Endothelial cell of umbilical vein (primary cell): ENCODE data around the gene PLIN5. TPM values are rescaled to one million over a fixed set of nuclear protein-coding genes. Genes with fewer than 3 reads are reported as not detected.

Experiments used
- BruUV-seq: library from RNA; stranded (reverse); fragments of 400-500 nt; replicated peaks from 2 replicates; lab custom pipeline; 2021; lab: Mats Ljungman, UMichigan
- CTCF ChIA-PET: fragments of 300-600, 350-600 bp; sonication (Branson Sonifier 250); formaldehyde crosslinking; loops from one replicate; lab custom pipeline; 2021; ENCODE audit warnings: antibody characterized with exemption, inconsistent platforms; lab: Charles Lee
- POLR2A ChIA-PET: fragments of 300-600, 350-600 bp; sonication (Branson Sonifier 250); formaldehyde crosslinking; loops from one replicate; lab custom pipeline; 2021; ENCODE audit warnings: antibody characterized with exemption, inconsistent platforms; lab: Charles Lee
- DNase-seq: peaks from one replicate; pipeline ENCODE4 v3.0.0-alpha.2; 2011; ENCODE audit warnings: low read depth, low spot score
- FAIRE-seq: peaks from 2 replicates; lab custom pipeline; 2011; peaks lifted over from hg19 to GRCh38; lab: Jason Lieb, UNC
- H2AFZ ChIP-seq: 2 replicates; pipeline ENCODE4 v1.6.0; 2012; ENCODE audit warnings: low read depth, low read length, control low read depth, inconsistent platforms
- H3K27ac ChIP-seq: 2 replicates; pipeline ENCODE4 v1.5.1; 2011; ENCODE audit warnings: low read depth, mild to moderate bottlenecking, control low read depth, low read length, moderate library complexity; ENCODE audit not compliant: insufficient read depth
- H3K27me3 ChIP-seq, 2 experiments: 2 replicates each; pipeline versions ENCODE4 v1.6.0 to v1.6.1; 2011; ENCODE audit warnings: low read length in 2 of 2, mixed read lengths in 1 of 2; ENCODE audit not compliant: control insufficient read depth in 2 of 2, insufficient read depth in 2 of 2
- H3K36me3 ChIP-seq, 2 experiments: 2 replicates in 1 of 2; 3 replicates in 1 of 2; pipeline ENCODE4 v1.5.1; 2011; ENCODE audit warnings: low read length in 2 of 2, mild to moderate bottlenecking in 1 of 2, moderate library complexity in 1 of 2; ENCODE audit not compliant: control insufficient read depth in 2 of 2, insufficient read depth in 2 of 2; ENCODE audit errors: extremely low read depth in 1 of 2
- H3K4me1 ChIP-seq: 3 replicates; pipeline ENCODE4 v1.5.1; 2011; ENCODE audit warnings: mild to moderate bottlenecking, low read length; ENCODE audit not compliant: control insufficient read depth, insufficient read depth; ENCODE audit errors: extremely low read depth
- H3K4me2 ChIP-seq: 2 replicates; pipeline ENCODE4 v1.6.1; 2011; ENCODE audit warnings: low read length, control low read depth, mixed read lengths; ENCODE audit not compliant: insufficient read depth
- H3K4me3 ChIP-seq, 3 experiments: fragments of 200-600 bp in 1 of 3; sonication (generic), shearing (Covaris generic) in 1 of 3; replicated peaks in 1 of 3; 2 replicates each; pipeline ENCODE4 v1.5.1; 2011 to 2016; ENCODE audit warnings: control low read depth in 3 of 3, low read length in 3 of 3, mild to moderate bottlenecking in 2 of 3, inconsistent platforms in 1 of 3, low read depth in 1 of 3, moderate library complexity in 1 of 3; ENCODE audit not compliant: insufficient read depth in 1 of 3
- H3K79me2 ChIP-seq: 2 replicates; pipeline ENCODE4 v1.6.0; 2012; ENCODE audit warnings: low read length, inconsistent platforms; ENCODE audit not compliant: control insufficient read depth, insufficient read depth
- H3K9ac ChIP-seq: replicated peaks from 2 replicates; pipeline ENCODE3; 2011; ENCODE audit warnings: low read length, control low read depth; ENCODE audit not compliant: insufficient read depth; ENCODE audit errors: extremely low read depth
- H3K9me1 ChIP-seq: replicated peaks from 3 replicates; pipeline ENCODE4 v1.6.0; 2011; ENCODE audit warnings: mild to moderate bottlenecking, low read length; ENCODE audit not compliant: control insufficient read depth, insufficient read depth; ENCODE audit errors: extremely low read depth
- H3K9me3 ChIP-seq: replicated peaks from 2 replicates; pipeline ENCODE4 v1.5.1; 2012; ENCODE audit warnings: low read length, inconsistent platforms; ENCODE audit not compliant: control insufficient read depth, insufficient read depth
- H4K20me1 ChIP-seq: replicated peaks from 2 replicates; pipeline ENCODE3; 2011; ENCODE audit warnings: mild to moderate bottlenecking, low read length; ENCODE audit not compliant: control insufficient read depth, insufficient read depth; ENCODE audit errors: extremely low read depth
- CTCF ChIP-seq, 2 donors: IDR thresholded peaks; 1 replicate in 1 of 2; 2 replicates in 1 of 2; pipeline ENCODE4 v1.5.1; 2011; ENCODE audit warnings: low read length in 2 of 2, mild to moderate bottlenecking in 2 of 2, moderate library complexity in 2 of 2, control low read depth in 1 of 2, inconsistent platforms in 1 of 2, low read depth in 1 of 2; ENCODE audit not compliant: insufficient read depth in 1 of 2; ENCODE audit errors: extremely low read depth in 1 of 2
- EZH2 ChIP-seq: IDR thresholded peaks from 2 replicates; pipeline ENCODE4 v1.6.1; 2012; ENCODE audit warnings: borderline replicate concordance, low read depth, mild to moderate bottlenecking, moderate library complexity, low read length, inconsistent platforms; ENCODE audit not compliant: severe bottlenecking
- FOS ChIP-seq: IDR thresholded peaks from 2 replicates; pipeline ENCODE4 v1.6.1; 2011; ENCODE audit warnings: mild to moderate bottlenecking, low read length, moderate library complexity, borderline replicate concordance; ENCODE audit not compliant: insufficient read depth
- GATA2 ChIP-seq: IDR thresholded peaks from 2 replicates; pipeline ENCODE4 v1.7.0; 2011; ENCODE audit warnings: low read depth, mild to moderate bottlenecking, moderate library complexity, mixed read lengths, low read length; ENCODE audit not compliant: insufficient read length, insufficient read depth
- JUN ChIP-seq: IDR thresholded peaks from 2 replicates; pipeline ENCODE4 v1.6.1; 2011; ENCODE audit warnings: borderline replicate concordance, low read depth; ENCODE audit not compliant: insufficient read length, insufficient read depth
- MAX ChIP-seq: IDR thresholded peaks from 2 replicates; pipeline ENCODE4 v1.6.1; 2011; ENCODE audit not compliant: insufficient read depth, insufficient read length
- MYC ChIP-seq: IDR thresholded peaks from one replicate; pipeline ENCODE4 v1.6.1; 2011; ENCODE audit warnings: mild to moderate bottlenecking, low read depth, low read length
- POLR2A ChIP-seq: IDR thresholded peaks from 2 replicates; pipeline ENCODE4 v1.6.1; 2012; ENCODE audit warnings: low read depth, mild to moderate bottlenecking, control low read depth, low read length
- POLR2AphosphoS5 ChIP-seq: IDR thresholded peaks from 2 replicates; pipeline ENCODE4 v1.6.1; 2012; ENCODE audit warnings: low read depth, mild to moderate bottlenecking, control low read depth, low read length, moderate library complexity; ENCODE audit not compliant: insufficient read depth
- dilution Hi-C: fragments of 300-500 bp; cut with MboI; formaldehyde crosslinking; loops from one replicate; pipeline ENCODE4 v1.15.0; 2019; ENCODE audit warnings: low sequenced_read_pairs; ENCODE audit not compliant: extremely low pct_ligation_motif_present
- intact Hi-C: fragments of 100-400 bp; cut with micrococcal nuclease; formaldehyde crosslinking; loops from one replicate; pipeline ENCODE4 v1.10.0; 2022
- polyA plus RNA-seq, 4 experiments: library from polyadenylated mRNA; depleted of rRNA in 3 of 4; stranded (reverse) in 3 of 4; unstranded in 1 of 4; fragments of >200 nt; gene quantifications; 2 replicates each; pipeline versions ENCODE4 v1.2.1 to v1.2.3, GENCODE V29; 2011 to 2012; ENCODE audit warnings: missing spikeins in 1 of 4
- total RNA-seq: library from RNA; stranded (reverse); gene quantifications from 2 replicates; pipeline ENCODE4 v1.2.3, GENCODE V29; 2021

Gene PLIN5
- total and polyA plus RNA-seq, 2 donors (not counting 3 experiments of a cell fraction or from before 2014, with no cell fraction given) = 0.17 to 0.24 TPM

- no peaks in the 10 kb centered on the region for H3K79me2 ChIP-seq
- H3K4me2 ChIP-seq = no peak overlapping the region
- ChIA-PET CTCF (interaction anchor here (0.6 to 4.8 kb wide), 22 partner anchors 8 to 282 kb away, joined by 3 to 98 read pairs (median 6); partner anchors contain the start of genes HDGFL2, LRG1, PLIN5 and SHD), POLR2A (no interaction called here)
- no peaks in the 10 kb centered on the region for H3K9me3 ChIP-seq
- H3K9me1 ChIP-seq = no peaks in the 10 kb centered on the region
- no TSS peak for BruUV-seq
- no peaks in the 10 kb centered on the region for H3K4me1 ChIP-seq
- DNase-seq (no peak), FAIRE-seq (no peak)
- H3K9ac ChIP-seq = no peak overlapping the region
- H3K4me3 ChIP-seq = no peak overlapping the region
- no peak overlapping the region for H2AFZ ChIP-seq
- H4K20me1 ChIP-seq = no peaks in the 10 kb centered on the region
- no peak for TF ChIP-seq FOS
- TF ChIP-seq MYC = no peak
- TF ChIP-seq JUN = no peak
- TF ChIP-seq MAX = no peak
- TF ChIP-seq EZH2 = no peak
- TF ChIP-seq POLR2A = no peak
- TF ChIP-seq GATA2 = no peak
- no peak for TF ChIP-seq CTCF (IDR thresholded peaks at IDR 0.05; ENCODE audit: extremely low read depth in 1 of 2, insufficient read depth in 1 of 2, low read depth in 1 of 2, low read length in 2 of 2)
- no peak for TF ChIP-seq POLR2AphosphoS5
- intact Hi-C loops (loop anchor here (1.0 kb wide), 1 partner anchor 114 kb away; no protein-coding TSS in a partner anchor), dilution Hi-C loops (no loop called here)
- no peaks in the 10 kb centered on the region for H3K27me3 ChIP-seq
- H3K27ac ChIP-seq = no peak overlapping the region
- H3K36me3 ChIP-seq = no peaks in the 10 kb centered on the region
These were observed 12.6 kb downstream of the PLIN5 start for GRCh38 chr19:4522291-4523002.
